Muscle layer of duodenum (tissue), 2 donors: ENCODE results near the gene PRKAR2A.
"Not testable (repeated sequence)": the region's sequence is repeated elsewhere in the genome, so short reads cannot be mapped to it uniquely, and the experiment has no call there.

Experiments
- H3K27ac ChIP-seq: one replicate; pipeline ENCODE4 v1.7.0; 2013; ENCODE audit warnings: mild to moderate bottlenecking, low read length
- H3K27me3 ChIP-seq: one replicate; pipeline ENCODE4 v1.7.0; 2013; ENCODE audit warnings: low read depth, mild to moderate bottlenecking, control low read depth, low read length
- H3K36me3 ChIP-seq, 2 donors: one replicate each; pipeline ENCODE4 v1.7.0; 2013; ENCODE audit warnings: low read length in 2 of 2, control low read depth in 1 of 2, mild to moderate bottlenecking in 1 of 2; ENCODE audit not compliant: insufficient read depth in 2 of 2, control insufficient read depth in 1 of 2
- H3K4me1 ChIP-seq, 2 donors: one replicate each; pipeline ENCODE4 v1.7.0; 2013; ENCODE audit warnings: low read length in 2 of 2, mild to moderate bottlenecking in 2 of 2, control low read depth in 1 of 2, moderate library complexity in 1 of 2; ENCODE audit not compliant: insufficient read depth in 2 of 2, control insufficient read depth in 1 of 2
- H3K4me3 ChIP-seq, 2 donors: one replicate each; pipeline ENCODE4 v1.7.0; 2013; ENCODE audit warnings: low read length in 2 of 2, low read depth in 1 of 2, mild to moderate bottlenecking in 1 of 2
- H3K9me3 ChIP-seq, 2 donors: one replicate each; pipeline ENCODE4 v1.7.0; 2013; ENCODE audit warnings: low read length in 2 of 2, control low read depth in 1 of 2, mild to moderate bottlenecking in 1 of 2; ENCODE audit not compliant: control insufficient read depth in 1 of 2
- donor health status: healthy.

PRKAR2A gene

GRCh38 chr3:48798998-48799397, 48.7 kb downstream of the PRKAR2A start:
- Histone ChIP-seq H3K36me3 (no peaks in the 10 kb centered on the region), H3K9me3 (no peaks in the 10 kb centered on the region), H3K27me3 (no peaks in the 10 kb centered on the region), H3K4me3 (no peak overlapping the region), H3K27ac (no peak overlapping the region), H3K4me1 (no peaks in the 10 kb centered on the region)

- Histone ChIP-seq H3K27ac (no peak overlapping the region), H3K36me3 (peaks cover 0 to 4% of the 10 kb centered on the region in 2 donors), H3K27me3 (no peaks in the 10 kb centered on the region), H3K9me3 (no peaks in the 10 kb centered on the region), H3K4me3 (no peak overlapping the region), H3K4me1 (no peaks in the 10 kb centered on the region)
Observed at GRCh38 chr3:48797626-48798025, 50.0 kb downstream of the PRKAR2A start.

- peaks cover 0 to 4% of the 10 kb centered on the region in 2 donors for H3K36me3 ChIP-seq
- H3K9me3 ChIP-seq: no peaks in the 10 kb centered on the region
Observed at GRCh38 chr3:48795997-48796732, 51.5 kb downstream of the PRKAR2A start.

GRCh38 chr3:48793484-48793883, 54.2 kb downstream of the PRKAR2A start:
- not testable (repeated sequence) for H3K27me3 ChIP-seq, H3K9me3 ChIP-seq, H3K27ac ChIP-seq, H3K4me3 ChIP-seq, H3K4me1 ChIP-seq
- H3K36me3 ChIP-seq: peaks cover 6 to 10% of the 10 kb centered on the region in 2 donors

More at GRCh38 chr3:48795997-48796732, 51.5 kb downstream of the PRKAR2A start:
- H3K4me1 ChIP-seq: no peaks in the 10 kb centered on the region
- H3K27ac ChIP-seq: no peak overlapping the region
- H3K27me3 ChIP-seq: no peaks in the 10 kb centered on the region
- H3K4me3 ChIP-seq: no peak overlapping the region

GRCh38 chr3:48789665-48790064, 58.0 kb downstream of the PRKAR2A start:
- no peaks in the 10 kb centered on the region for H3K4me1 ChIP-seq
- H3K27me3 ChIP-seq: no peaks in the 10 kb centered on the region
- H3K9me3 ChIP-seq: no peaks in the 10 kb centered on the region
- H3K27ac ChIP-seq: no peak overlapping the region
- H3K4me3 ChIP-seq: no peak overlapping the region
- H3K36me3 ChIP-seq: peaks cover 9 to 10% of the 10 kb centered on the region in 2 donors

- no peaks in the 10 kb centered on the region for H3K4me1 ChIP-seq
- H3K36me3 ChIP-seq: peaks cover 10 to 13% of the 10 kb centered on the region in 2 donors
- no peak overlapping the region for H3K27ac ChIP-seq
- H3K9me3 ChIP-seq: no peaks in the 10 kb centered on the region
- H3K27me3 ChIP-seq: no peaks in the 10 kb centered on the region
- H3K4me3 ChIP-seq: no peak overlapping the region
Observed at GRCh38 chr3:48788544-48789162, 59.0 kb downstream of the PRKAR2A start.

- no peak overlapping the region for H3K27ac ChIP-seq
- no peak overlapping the region for H3K4me3 ChIP-seq
- peaks cover 23 to 25% of the 10 kb centered on the region in 2 donors for H3K36me3 ChIP-seq
- H3K4me1 ChIP-seq: no peaks in the 10 kb centered on the region
- H3K27me3 ChIP-seq: no peaks in the 10 kb centered on the region
- no peaks in the 10 kb centered on the region for H3K9me3 ChIP-seq
Observed at GRCh38 chr3:48784426-48785120, 63.1 kb downstream of the PRKAR2A start.

GRCh38 chr3:48783304-48783703, 64.4 kb downstream of the PRKAR2A start:
- Histone ChIP-seq H3K4me3 (no peak overlapping the region), H3K36me3 (peaks cover 15 to 20% of the 10 kb centered on the region in 2 donors), H3K9me3 (no peaks in the 10 kb centered on the region), H3K27me3 (no peaks in the 10 kb centered on the region), H3K27ac (no peak overlapping the region), H3K4me1 (no peaks in the 10 kb centered on the region)

- Histone ChIP-seq H3K9me3 (no peaks in the 10 kb centered on the region), H3K4me3 (no peak overlapping the region), H3K36me3 (peaks cover 15 to 20% of the 10 kb centered on the region in 2 donors), H3K4me1 (no peaks in the 10 kb centered on the region), H3K27me3 (no peaks in the 10 kb centered on the region), H3K27ac (no peak overlapping the region)
Observed at GRCh38 chr3:48782046-48782445, 65.6 kb downstream of the PRKAR2A start.

GRCh38 chr3:48778565-48778964, 69.1 kb downstream of the PRKAR2A start:
- not testable (repeated sequence) for H3K27me3 ChIP-seq, H3K4me1 ChIP-seq, H3K4me3 ChIP-seq, H3K9me3 ChIP-seq, H3K27ac ChIP-seq
- peaks cover 14 to 17% of the 10 kb centered on the region in 2 donors for H3K36me3 ChIP-seq

GRCh38 chr3:48776854-48777253, 70.8 kb downstream of the PRKAR2A start:
- H3K27ac ChIP-seq: no peak overlapping the region
- no peaks in the 10 kb centered on the region for H3K27me3 ChIP-seq
- H3K4me1 ChIP-seq: no peaks in the 10 kb centered on the region
- H3K36me3 ChIP-seq: peaks cover 12 to 14% of the 10 kb centered on the region in 2 donors
- no peaks in the 10 kb centered on the region for H3K9me3 ChIP-seq
- no peak overlapping the region for H3K4me3 ChIP-seq
